HG02840 (cell line): Measurements from ENCODE around the gene ZNF385B.

Source experiments
- ATAC-seq: cut with Tn5 transposase; IDR thresholded peaks from one replicate; pipeline ENCODE4 v1.9.1; 2021; ENCODE audit warnings: mild to moderate bottlenecking, moderate library complexity, moderate number of reproducible peaks; ENCODE audit not compliant: unreplicated experiment, low FRiP score

The ZNF385B gene

GRCh38 chr2:179758636-179759035 lies 102.8 kb downstream of the ZNF385B start:
- no peak for ATAC-seq

GRCh38 chr2:179751163-179751809 lies 110.1 kb downstream of the ZNF385B start:
- no peak for ATAC-seq

GRCh38 chr2:179749210-179749609 lies 112.2 kb downstream of the ZNF385B start:
- no peak for ATAC-seq

- no peak for ATAC-seq
These were observed 114.4 kb downstream of the ZNF385B start for GRCh38 chr2:179746981-179747380.

- ATAC-seq: no peak
These were observed 115.7 kb downstream of the ZNF385B start for GRCh38 chr2:179745635-179746256.

- ATAC-seq: no peak
These were observed 117.0 kb downstream of the ZNF385B start for GRCh38 chr2:179744401-179744800.

- ATAC-seq: no peak
These were observed 120.1 kb downstream of the ZNF385B start for GRCh38 chr2:179741317-179741716.

GRCh38 chr2:179729966-179730365 lies 131.4 kb downstream of the ZNF385B start:
- no peak for ATAC-seq

- ATAC-seq: no peak
These were observed 134.8 kb downstream of the ZNF385B start for GRCh38 chr2:179726461-179727180.

- no peak for ATAC-seq
These were observed 137.0 kb downstream of the ZNF385B start for GRCh38 chr2:179724403-179724802.

GRCh38 chr2:179720173-179720772 lies 141.1 kb downstream of the ZNF385B start:
- no peak for ATAC-seq

GRCh38 chr2:179715871-179716270 lies 145.5 kb downstream of the ZNF385B start:
- ATAC-seq: no peak

GRCh38 chr2:179715196-179715595 lies 146.2 kb downstream of the ZNF385B start:
- ATAC-seq: no peak

GRCh38 chr2:179712825-179713224 lies 148.6 kb downstream of the ZNF385B start:
- ATAC-seq: no peak

- no peak for ATAC-seq
These were observed 150.0 kb downstream of the ZNF385B start for GRCh38 chr2:179711375-179711774.

GRCh38 chr2:179703702-179704101 lies 157.7 kb downstream of the ZNF385B start:
- no peak for ATAC-seq

GRCh38 chr2:179702912-179703311 lies 158.5 kb downstream of the ZNF385B start:
- ATAC-seq: no peak

- ATAC-seq: no peak
These were observed 159.8 kb downstream of the ZNF385B start for GRCh38 chr2:179701524-179702110.

GRCh38 chr2:179695486-179695885 lies 165.9 kb downstream of the ZNF385B start:
- ATAC-seq: no peak

- ATAC-seq: no peak
These were observed 166.4 kb downstream of the ZNF385B start for GRCh38 chr2:179694963-179695362.

GRCh38 chr2:179692610-179693009 lies 168.8 kb downstream of the ZNF385B start:
- ATAC-seq: no peak
